Left ventricle myocardium inferior (tissue), 1 donor: ENCODE results near the gene LPAR1. TPM values are rescaled to one million over a fixed set of nuclear protein-coding genes. Genes with fewer than 3 reads are reported as not detected.

Source experiments
- DNase-seq: peaks from one replicate; pipeline ENCODE4 v3.0.0-alpha.2; 2020
- H3K27ac ChIP-seq: fragments of 200-600 bp; replicated peaks from 2 replicates; pipeline ENCODE4 v1.8.0; 2021
- H3K27me3 ChIP-seq: fragments of 200-600 bp; 2 replicates; pipeline ENCODE4 v1.8.0; 2021; ENCODE audit warnings: low read depth
- H3K36me3 ChIP-seq: fragments of 200-600 bp; 2 replicates; pipeline ENCODE4 v1.8.0; 2021
- H3K4me1 ChIP-seq: fragments of 200-600 bp; 2 replicates; pipeline ENCODE4 v1.8.0; 2021
- H3K4me3 ChIP-seq: fragments of 200-600 bp; 2 replicates; pipeline ENCODE4 v1.8.0; 2021; ENCODE audit warnings: mild to moderate bottlenecking, moderate library complexity
- H3K9me3 ChIP-seq: fragments of 200-600 bp; replicated peaks from 2 replicates; pipeline ENCODE4 v1.8.0; 2021
- CTCF ChIP-seq: fragments of 200-600 bp; IDR thresholded peaks from 2 replicates; pipeline ENCODE4 v1.8.0; 2021; ENCODE audit warnings: antibody characterized with exemption, mild to moderate bottlenecking, borderline replicate concordance
- intact Hi-C: fragments of 100-400 bp; cut with micrococcal nuclease; formaldehyde crosslinking; loops from one replicate; pipeline ENCODE4 v1.11.0; 2022
- total RNA-seq: library from RNA; stranded (reverse); fragmentation: NEBNext Ultra II Directional; extraction: Animal tissue kit (Norgen Biotek cat#: 25700); gene quantifications from one replicate; pipeline ENCODE4 v1.2.1, GENCODE V29; 2021
- donor health status: DM: no; HTN: yes; CAD: no; lungs with severe emphysema.

Gene LPAR1
- total RNA-seq, 1 donor from 2014 or later: 12.4 TPM

GRCh38 chr9:110979636-110980035 lies 58.6 kb downstream of the LPAR1 start:
- Histone ChIP-seq H3K27me3 (no peaks in the 10 kb centered on the region), H3K4me1 (peaks cover 4% of the 10 kb centered on the region)

DNA sequence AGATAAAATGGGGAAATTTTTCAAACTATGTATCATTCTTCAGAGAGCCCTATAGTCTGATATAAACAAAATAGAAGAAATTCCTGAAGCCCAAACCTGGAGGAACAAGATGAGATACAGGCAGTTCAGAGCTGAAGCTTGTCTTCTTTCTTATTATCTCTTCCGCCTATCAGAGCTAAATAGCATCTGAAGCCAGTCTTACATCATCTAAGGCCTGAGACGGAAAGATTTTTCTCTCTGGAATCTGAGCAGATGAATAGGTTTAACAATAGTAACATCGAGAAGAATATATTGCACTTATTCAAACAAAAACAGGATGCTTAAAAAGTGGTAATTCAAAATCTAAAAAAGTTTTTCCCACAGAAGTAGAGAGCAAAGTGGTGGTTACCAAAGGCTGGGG lies 59.8 kb downstream of the LPAR1 start:
- no peak overlapping the region for H3K4me3 ChIP-seq
- no peaks in the 10 kb centered on the region for H3K27me3 ChIP-seq
- no peaks in the 10 kb centered on the region for H3K36me3 ChIP-seq
- no peak for DNase-seq
- no peak for TF ChIP-seq CTCF
- intact Hi-C loops: no loop called here
- no peak overlapping the region for H3K27ac ChIP-seq
- H3K9me3 ChIP-seq: no peaks in the 10 kb centered on the region
- peaks cover 4% of the 10 kb centered on the region for H3K4me1 ChIP-seq

More at GRCh38 chr9:110979636-110980035, 58.6 kb downstream of the LPAR1 start:
- Histone ChIP-seq H3K36me3 (no peaks in the 10 kb centered on the region), H3K9me3 (no peaks in the 10 kb centered on the region), H3K4me3 (no peak overlapping the region), H3K27ac (no peak overlapping the region)
- no peak for DNase-seq
- TF ChIP-seq CTCF: no peak
- intact Hi-C loops: no loop called here

- no peaks in the 10 kb centered on the region for H3K9me3 ChIP-seq
- peaks cover 4% of the 10 kb centered on the region for H3K4me1 ChIP-seq
- no peak overlapping the region for H3K27ac ChIP-seq
- no peak for TF ChIP-seq CTCF
- DNase-seq: no peak
- no peaks in the 10 kb centered on the region for H3K27me3 ChIP-seq
- intact Hi-C loops: no loop called here
- H3K4me3 ChIP-seq: no peak overlapping the region
- H3K36me3 ChIP-seq: no peaks in the 10 kb centered on the region
Measured at GRCh38 chr9:110977259-110977709, 61.0 kb downstream of the LPAR1 start.

DNA sequence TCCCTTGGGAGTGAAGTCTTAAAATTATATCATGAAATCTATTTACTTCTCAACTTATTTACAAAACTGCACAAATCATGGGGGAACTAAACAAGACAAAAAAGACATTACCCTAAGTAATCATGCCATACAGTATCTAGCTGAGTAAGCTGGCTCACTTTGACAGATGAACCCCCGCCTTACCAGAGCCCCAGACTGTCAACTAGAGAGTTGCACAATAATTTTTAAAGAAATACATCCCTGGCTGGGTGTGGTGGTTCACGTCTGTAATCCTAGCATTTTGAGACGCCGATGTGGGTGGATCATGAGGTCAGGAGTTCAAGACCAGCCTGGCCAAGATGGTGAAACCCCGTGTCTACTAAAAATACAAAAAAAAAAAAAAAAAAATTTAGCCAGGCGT lies 62.3 kb downstream of the LPAR1 start:
- intact Hi-C loops: no loop called here
- H3K4me3 ChIP-seq: no peak overlapping the region
- H3K27me3 ChIP-seq: no peaks in the 10 kb centered on the region
- DNase-seq: no peak
- H3K9me3 ChIP-seq: no peaks in the 10 kb centered on the region
- H3K36me3 ChIP-seq: no peaks in the 10 kb centered on the region
- peaks cover 4% of the 10 kb centered on the region for H3K4me1 ChIP-seq
- no peak overlapping the region for H3K27ac ChIP-seq
- TF ChIP-seq CTCF: no peak

- intact Hi-C loops: no loop called here
- Histone ChIP-seq H3K27me3 (no peaks in the 10 kb centered on the region), H3K36me3 (no peaks in the 10 kb centered on the region), H3K27ac (no peak overlapping the region), H3K4me1 (peaks cover 4% of the 10 kb centered on the region), H3K9me3 (no peaks in the 10 kb centered on the region), H3K4me3 (no peak overlapping the region)
- DNase-seq: no peak
- TF ChIP-seq CTCF: no peak
Measured at GRCh38 chr9:110975278-110975677, 63.0 kb downstream of the LPAR1 start.

- DNase-seq: no peak
- intact Hi-C loops: no loop called here
- H3K27me3 ChIP-seq: no peaks in the 10 kb centered on the region
Measured at GRCh38 chr9:110971705-110972104, 66.6 kb downstream of the LPAR1 start.

More at GRCh38 chr9:110971705-110972104, 66.6 kb downstream of the LPAR1 start:
- Histone ChIP-seq H3K4me1 (no peaks in the 10 kb centered on the region), H3K9me3 (no peaks in the 10 kb centered on the region), H3K27ac (no peak overlapping the region), H3K4me3 (no peak overlapping the region), H3K36me3 (no peaks in the 10 kb centered on the region)
- no peak for TF ChIP-seq CTCF
